ENCODE data around the gene ASB3.

GRCh38 chr2:53786352-53786704, 425 bp downstream of the ASB3 start:
- TF ChIP-seq POLR2AphosphoS5 (IDR thresholded peaks at IDR 0.05; ENCODE audit: low read depth, low read length) (no peak), CTCF (IDR thresholded peaks at IDR 0.05) (no peak), SIN3A (IDR thresholded peaks at IDR 0.05; ENCODE audit: borderline replicate concordance, insufficient read depth, low read depth, low read length) (no peak)
- TF ChIP-seq, protein P1, sequence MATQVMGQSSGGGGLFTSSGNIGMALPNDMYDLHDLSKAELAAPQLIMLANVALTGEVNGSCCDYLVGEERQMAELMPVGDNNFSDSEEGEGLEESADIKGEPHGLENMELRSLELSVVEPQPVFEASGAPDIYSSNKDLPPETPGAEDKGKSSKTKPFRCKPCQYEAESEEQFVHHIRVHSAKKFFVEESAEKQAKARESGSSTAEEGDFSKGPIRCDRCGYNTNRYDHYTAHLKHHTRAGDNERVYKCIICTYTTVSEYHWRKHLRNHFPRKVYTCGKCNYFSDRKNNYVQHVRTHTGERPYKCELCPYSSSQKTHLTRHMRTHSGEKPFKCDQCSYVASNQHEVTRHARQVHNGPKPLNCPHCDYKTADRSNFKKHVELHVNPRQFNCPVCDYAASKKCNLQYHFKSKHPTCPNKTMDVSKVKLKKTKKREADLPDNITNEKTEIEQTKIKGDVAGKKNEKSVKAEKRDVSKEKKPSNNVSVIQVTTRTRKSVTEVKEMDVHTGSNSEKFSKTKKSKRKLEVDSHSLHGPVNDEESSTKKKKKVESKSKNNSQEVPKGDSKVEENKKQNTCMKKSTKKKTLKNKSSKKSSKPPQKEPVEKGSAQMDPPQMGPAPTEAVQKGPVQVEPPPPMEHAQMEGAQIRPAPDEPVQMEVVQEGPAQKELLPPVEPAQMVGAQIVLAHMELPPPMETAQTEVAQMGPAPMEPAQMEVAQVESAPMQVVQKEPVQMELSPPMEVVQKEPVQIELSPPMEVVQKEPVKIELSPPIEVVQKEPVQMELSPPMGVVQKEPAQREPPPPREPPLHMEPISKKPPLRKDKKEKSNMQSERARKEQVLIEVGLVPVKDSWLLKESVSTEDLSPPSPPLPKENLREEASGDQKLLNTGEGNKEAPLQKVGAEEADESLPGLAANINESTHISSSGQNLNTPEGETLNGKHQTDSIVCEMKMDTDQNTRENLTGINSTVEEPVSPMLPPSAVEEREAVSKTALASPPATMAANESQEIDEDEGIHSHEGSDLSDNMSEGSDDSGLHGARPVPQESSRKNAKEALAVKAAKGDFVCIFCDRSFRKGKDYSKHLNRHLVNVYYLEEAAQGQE (IDR thresholded peaks at IDR 0.05; ENCODE audit: insufficient read depth in 1 of 2, low read depth in 2 of 2, low read length in 1 of 2): no peak

All from Panc1 (cell line).